Osteocyte (in vitro differentiated cells): ENCODE results near the gene NOTCH1. TPM values are rescaled to one million over a fixed set of nuclear protein-coding genes. Genes with fewer than 3 reads are reported as not detected.

Experiments
- DNase-seq: peaks from one replicate; pipeline ENCODE4 v3.0.0; 2021; ENCODE audit warnings: mixed read lengths; ENCODE audit not compliant: unreplicated experiment; ENCODE audit errors: extremely low spot score
- H3K27ac Mint-ChIP-seq: one replicate; pipeline ENCODE4 v1.8.0; 2021; ENCODE audit warnings: mild to moderate bottlenecking, mixed read lengths; ENCODE audit not compliant: unreplicated experiment
- H3K27me3 Mint-ChIP-seq: one replicate; pipeline ENCODE4 v1.8.0; 2021; ENCODE audit warnings: mixed read lengths; ENCODE audit not compliant: unreplicated experiment
- H3K36me3 Mint-ChIP-seq: one replicate; pipeline ENCODE4 v1.8.0; 2021; ENCODE audit warnings: mixed read lengths; ENCODE audit not compliant: unreplicated experiment
- H3K4me1 Mint-ChIP-seq: one replicate; pipeline ENCODE4 v1.8.0; 2021; ENCODE audit warnings: mixed read lengths; ENCODE audit not compliant: unreplicated experiment
- H3K4me3 Mint-ChIP-seq: one replicate; pipeline ENCODE4 v1.8.0; 2021; ENCODE audit warnings: mild to moderate bottlenecking, moderate library complexity, mixed read lengths; ENCODE audit not compliant: unreplicated experiment
- H3K9me3 Mint-ChIP-seq: one replicate; pipeline ENCODE4 v1.8.0; 2021; ENCODE audit warnings: mixed read lengths; ENCODE audit not compliant: unreplicated experiment
- CTCF ChIP-seq: fragments of 200-600 bp; sonication (generic); IDR thresholded peaks from 2 replicates; pipeline ENCODE4 v1.5.0; 2021; ENCODE audit warnings: antibody characterized with exemption, mild to moderate bottlenecking, moderate library complexity
- total RNA-seq: library from RNA; stranded (reverse); gene quantifications from 2 replicates; pipeline ENCODE4 v1.2.1, GENCODE V29; 2021

Gene NOTCH1
- total RNA-seq, 1 donor from 2014 or later = 44.9 TPM

GRCh38 chr9:136520053-136520540, 25.8 kb downstream of the NOTCH1 start:
- peaks cover 7% of the 10 kb centered on the region for H3K36me3 Mint-ChIP-seq
- H3K4me3 Mint-ChIP-seq = no peak overlapping the region
- DNase-seq = no peak
- peaks cover 3% of the 10 kb centered on the region for H3K4me1 Mint-ChIP-seq
- no peaks in the 10 kb centered on the region for H3K27me3 Mint-ChIP-seq
- TF ChIP-seq CTCF = no peak
- H3K27ac Mint-ChIP-seq = no peak overlapping the region
- H3K9me3 Mint-ChIP-seq = no peaks in the 10 kb centered on the region

GRCh38 chr9:136519263-136520052, 26.4 kb downstream of the NOTCH1 start:
- H3K27ac Mint-ChIP-seq = no peak overlapping the region
- no peaks in the 10 kb centered on the region for H3K27me3 Mint-ChIP-seq
- peaks cover 7% of the 10 kb centered on the region for H3K36me3 Mint-ChIP-seq

GRCh38 chr9:136518623-136519022, 27.2 kb downstream of the NOTCH1 start:
- Mint-ChIP-seq H3K27ac (no peak overlapping the region), H3K4me1 (peaks cover 3% of the 10 kb centered on the region), H3K4me3 (no peak overlapping the region), H3K36me3 (peaks cover 7% of the 10 kb centered on the region), H3K27me3 (no peaks in the 10 kb centered on the region), H3K9me3 (no peaks in the 10 kb centered on the region)
- no peak for TF ChIP-seq CTCF
- no peak for DNase-seq

More at GRCh38 chr9:136519263-136520052, 26.4 kb downstream of the NOTCH1 start:
- Mint-ChIP-seq H3K4me1 (peaks cover 3% of the 10 kb centered on the region), H3K9me3 (no peaks in the 10 kb centered on the region), H3K4me3 (no peak overlapping the region)
- TF ChIP-seq CTCF = no peak
- DNase-seq = no peak

- H3K27me3 Mint-ChIP-seq = no peaks in the 10 kb centered on the region
- peaks cover 5% of the 10 kb centered on the region for H3K36me3 Mint-ChIP-seq
- TF ChIP-seq CTCF = no peak
- no peak overlapping the region for H3K27ac Mint-ChIP-seq
- no peak overlapping the region for H3K4me3 Mint-ChIP-seq
- H3K4me1 Mint-ChIP-seq = peaks cover 3% of the 10 kb centered on the region
- no peak for DNase-seq
- no peaks in the 10 kb centered on the region for H3K9me3 Mint-ChIP-seq
Measured at GRCh38 chr9:136517950-136518349, 27.9 kb downstream of the NOTCH1 start.

- Mint-ChIP-seq H3K36me3 (peaks cover 5% of the 10 kb centered on the region), H3K9me3 (no peaks in the 10 kb centered on the region), H3K27ac (no peak overlapping the region), H3K27me3 (no peaks in the 10 kb centered on the region), H3K4me1 (peaks cover 3% of the 10 kb centered on the region), H3K4me3 (no peak overlapping the region)
- no peak for TF ChIP-seq CTCF
- no peak for DNase-seq
Measured at GRCh38 chr9:136517012-136517743, 28.7 kb downstream of the NOTCH1 start.
